HFF-Myc (cell line): ENCODE data around the gene ST6GALNAC5.

ENCODE experiments used
- DNase-seq: peaks from one replicate; pipeline ENCODE4 v3.0.0-alpha.2; 2011; ENCODE audit warnings: low read depth; ENCODE audit errors: extremely low read depth
- H3K4me3 ChIP-seq: replicated peaks from 2 replicates; pipeline ENCODE4 v1.5.1; 2011; ENCODE audit warnings: low read depth, mild to moderate bottlenecking, control low read depth, low read length
- CTCF ChIP-seq: IDR thresholded peaks from 2 replicates; pipeline ENCODE4 v1.5.1; 2012; ENCODE audit warnings: mild to moderate bottlenecking, low read depth, low read length, control low read depth; ENCODE audit errors: missing control alignments

ST6GALNAC5 gene

GRCh38 chr1:77037038-77037437 is 169.8 kb downstream of the ST6GALNAC5 start:
- H3K4me3 ChIP-seq = no peak overlapping the region
- no peak for DNase-seq
- no peak for TF ChIP-seq CTCF

- no peak for DNase-seq
- no peak for TF ChIP-seq CTCF
- no peak overlapping the region for H3K4me3 ChIP-seq
Observed at GRCh38 chr1:77038000-77038399, 170.7 kb downstream of the ST6GALNAC5 start.

GRCh38 chr1:77039111-77039510 is 171.8 kb downstream of the ST6GALNAC5 start:
- TF ChIP-seq CTCF = no peak
- H3K4me3 ChIP-seq = no peak overlapping the region
- no peak for DNase-seq

GRCh38 chr1:77039739-77040138 is 172.5 kb downstream of the ST6GALNAC5 start:
- TF ChIP-seq CTCF = no peak
- no peak overlapping the region for H3K4me3 ChIP-seq
- peak; percentile 32 for DNase-seq

- no peak overlapping the region for H3K4me3 ChIP-seq
- DNase-seq = no peak
- TF ChIP-seq CTCF = no peak
Observed at GRCh38 chr1:77040826-77041225, 173.5 kb downstream of the ST6GALNAC5 start.

- TF ChIP-seq CTCF = no peak
- no peak for DNase-seq
- no peak overlapping the region for H3K4me3 ChIP-seq
Observed at GRCh38 chr1:77044133-77044849, 177.0 kb downstream of the ST6GALNAC5 start.

GRCh38 chr1:77047575-77047974 is 180.3 kb downstream of the ST6GALNAC5 start:
- no peak overlapping the region for H3K4me3 ChIP-seq
- DNase-seq = no peak
- no peak for TF ChIP-seq CTCF
